Measurements from ENCODE around the gene NIPBL. TPM values are rescaled to one million over a fixed set of nuclear protein-coding genes. Genes with fewer than 3 reads are reported as not detected.

NIPBL gene
- total RNA-seq, 2 donors from 2014 or later = 43.2 to 53.6 TPM

GRCh38 chr5:36855141-36855495 is 21.5 kb upstream of the NIPBL start:
- Histone ChIP-seq H3K9me3 (no peaks in the 10 kb centered on the region), H3K27ac (no peak overlapping the region), H3K4me3 (no peak overlapping the region), H3K4me1 (replicated peaks) (no peaks in the 10 kb centered on the region), H3K27me3 (replicated peaks; ENCODE audit: insufficient read depth) (no peaks in the 10 kb centered on the region), H3K36me3 (no peaks in the 10 kb centered on the region)
- intact Hi-C loops (cut with DNase I) = no loop called here
- no peak for DNase-seq (ENCODE audit: low spot score)
- 92% methylated on average over 10 of the region's 10 CpGs for WGBS
- TF ChIP-seq, protein P1, sequence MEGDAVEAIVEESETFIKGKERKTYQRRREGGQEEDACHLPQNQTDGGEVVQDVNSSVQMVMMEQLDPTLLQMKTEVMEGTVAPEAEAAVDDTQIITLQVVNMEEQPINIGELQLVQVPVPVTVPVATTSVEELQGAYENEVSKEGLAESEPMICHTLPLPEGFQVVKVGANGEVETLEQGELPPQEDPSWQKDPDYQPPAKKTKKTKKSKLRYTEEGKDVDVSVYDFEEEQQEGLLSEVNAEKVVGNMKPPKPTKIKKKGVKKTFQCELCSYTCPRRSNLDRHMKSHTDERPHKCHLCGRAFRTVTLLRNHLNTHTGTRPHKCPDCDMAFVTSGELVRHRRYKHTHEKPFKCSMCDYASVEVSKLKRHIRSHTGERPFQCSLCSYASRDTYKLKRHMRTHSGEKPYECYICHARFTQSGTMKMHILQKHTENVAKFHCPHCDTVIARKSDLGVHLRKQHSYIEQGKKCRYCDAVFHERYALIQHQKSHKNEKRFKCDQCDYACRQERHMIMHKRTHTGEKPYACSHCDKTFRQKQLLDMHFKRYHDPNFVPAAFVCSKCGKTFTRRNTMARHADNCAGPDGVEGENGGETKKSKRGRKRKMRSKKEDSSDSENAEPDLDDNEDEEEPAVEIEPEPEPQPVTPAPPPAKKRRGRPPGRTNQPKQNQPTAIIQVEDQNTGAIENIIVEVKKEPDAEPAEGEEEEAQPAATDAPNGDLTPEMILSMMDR (IDR thresholded peaks at IDR 0.05) = no peak
- TF ChIP-seq POLR2AphosphoS5 (IDR thresholded peaks at IDR 0.05) (no peak), POLR2A (IDR thresholded peaks at IDR 0.05) (no peak)

DNA sequence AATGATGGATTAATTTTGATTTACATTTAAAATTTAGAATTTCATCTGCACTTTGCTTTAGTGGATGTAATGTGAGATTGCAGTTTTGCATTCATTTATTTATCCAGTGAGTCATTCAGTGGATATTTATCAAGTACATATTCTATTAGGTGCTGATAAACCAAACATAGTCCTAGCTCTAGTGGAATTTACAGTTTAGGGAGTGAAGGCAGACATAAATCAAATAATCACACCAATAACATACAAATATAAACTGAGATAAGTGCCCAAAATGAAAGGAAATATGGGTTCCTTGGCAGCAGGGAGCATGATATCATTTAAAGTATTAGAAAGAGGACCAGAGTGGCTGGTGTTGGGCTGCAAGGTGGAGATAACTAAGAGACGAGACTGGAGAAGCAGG is 14.7 kb upstream of the NIPBL start:
- intact Hi-C loops (cut with DNase I) = no loop called here
- Histone ChIP-seq H3K4me3 (no peak overlapping the region), H3K27me3 (replicated peaks; ENCODE audit: insufficient read depth) (no peaks in the 10 kb centered on the region), H3K9me3 (no peaks in the 10 kb centered on the region), H3K27ac (no peak overlapping the region), H3K4me1 (replicated peaks) (no peaks in the 10 kb centered on the region), H3K36me3 (no peaks in the 10 kb centered on the region)
- WGBS = 85% methylated on average over 1 of the region's 1 CpG
- TF ChIP-seq POLR2A (IDR thresholded peaks at IDR 0.05) = no peak
- DNase-seq (ENCODE audit: low spot score) = no peak

GRCh38 chr5:36870399-36871040 is 6.0 kb upstream of the NIPBL start:
- intact Hi-C loops (cut with DNase I) = loop anchor here (10.0 kb wide), 1 partner anchor 74 kb away; no protein-coding TSS in a partner anchor
- H3K4me3 ChIP-seq = no peak overlapping the region
- peak; percentile 11 for DNase-seq (ENCODE audit: low spot score)
- H3K27me3 ChIP-seq (replicated peaks; ENCODE audit: insufficient read depth) = no peaks in the 10 kb centered on the region
- H3K36me3 ChIP-seq = no peaks in the 10 kb centered on the region
- no peaks in the 10 kb centered on the region for H3K4me1 ChIP-seq (replicated peaks)
- 57% methylated on average over 2 of the region's 2 CpGs for WGBS
- no peak overlapping the region for H3K27ac ChIP-seq
- no peaks in the 10 kb centered on the region for H3K9me3 ChIP-seq
- TF ChIP-seq POLR2AphosphoS5 (IDR thresholded peaks at IDR 0.05) = peak; percentile 53
- TF ChIP-seq, protein P1 (IDR thresholded peaks at IDR 0.05) = peak; percentile 27 to 83 (median 74)
- no peak for TF ChIP-seq POLR2A (IDR thresholded peaks at IDR 0.05)

DNA sequence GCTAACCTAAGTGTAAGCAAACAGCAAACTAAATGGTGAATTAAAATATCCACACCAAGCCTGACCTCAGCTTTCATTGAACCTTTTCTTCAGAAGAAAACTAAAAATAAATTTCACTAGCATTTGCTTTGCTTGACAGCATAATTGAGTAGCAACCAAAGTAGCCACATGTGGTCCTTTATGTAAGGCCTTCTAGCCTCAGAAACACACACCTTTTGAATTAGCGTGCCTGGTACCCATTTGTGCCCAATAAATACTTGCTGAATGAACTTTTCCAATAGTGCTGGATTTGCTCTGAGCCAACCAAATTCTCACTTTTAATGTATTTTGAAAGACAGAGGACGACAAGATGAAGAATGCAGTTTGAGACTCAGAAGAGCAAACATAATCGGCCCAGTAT is 2.1 kb upstream of the NIPBL start:
- Histone ChIP-seq H3K27me3 (replicated peaks; ENCODE audit: insufficient read depth) (no peaks in the 10 kb centered on the region), H3K9me3 (no peaks in the 10 kb centered on the region), H3K27ac (peak overlapping the region; percentile 91 to 98), H3K4me3 (peak overlapping the region in 1 of 2 donors; percentile 86), H3K4me1 (replicated peaks) (no peaks in the 10 kb centered on the region), H3K36me3 (no peaks in the 10 kb centered on the region)
- no peak for DNase-seq (ENCODE audit: low spot score)
- WGBS = 15% methylated on average over 3 of the region's 3 CpGs
- TF ChIP-seq POLR2AphosphoS5 (IDR thresholded peaks at IDR 0.05) (no peak), POLR2A (IDR thresholded peaks at IDR 0.05) (no peak)
- TF ChIP-seq, protein P1 (IDR thresholded peaks at IDR 0.05) = no peak
- intact Hi-C loops (cut with DNase I) = loop anchor here (10.0 kb wide), 1 partner anchor 70 kb away; no protein-coding TSS in a partner anchor

DNA sequence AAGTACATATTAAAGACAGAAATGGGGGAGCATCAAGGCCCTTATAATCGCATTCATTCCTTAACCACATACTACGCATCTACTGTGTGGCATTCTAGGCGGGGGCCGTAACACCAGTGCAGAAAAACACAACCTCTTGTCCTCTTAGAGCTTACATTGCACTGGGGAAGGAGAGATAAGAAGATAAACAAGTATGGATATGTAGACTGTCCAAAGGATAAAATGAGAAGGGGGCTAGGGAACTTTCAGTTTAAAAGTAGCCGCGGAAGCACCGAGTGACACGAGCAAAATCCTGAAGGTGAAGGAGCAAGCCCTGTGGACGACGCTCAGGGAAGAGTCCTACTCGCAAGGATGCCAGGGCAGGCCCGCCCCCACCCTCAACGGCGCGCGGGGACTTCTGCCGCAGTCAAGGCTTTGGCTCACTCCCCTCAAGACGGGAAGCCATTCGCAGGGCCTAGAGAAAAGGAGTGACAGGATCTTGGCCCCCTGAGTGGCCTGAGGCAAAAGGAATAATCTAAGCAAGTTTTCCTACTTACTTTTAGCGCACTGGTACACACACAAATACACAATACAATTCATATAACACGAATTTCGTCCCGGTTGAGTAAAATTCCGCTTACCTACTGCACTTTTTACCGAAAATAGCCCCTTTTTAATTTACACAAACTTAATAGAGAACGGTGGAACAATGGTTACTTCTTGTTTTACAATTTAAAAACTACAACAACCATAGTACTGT is 1.3 kb upstream of the NIPBL start:
- no peaks in the 10 kb centered on the region for H3K27me3 ChIP-seq (replicated peaks; ENCODE audit: insufficient read depth)
- H3K4me3 ChIP-seq = peak overlapping the region; percentile 86 to 95
- H3K9me3 ChIP-seq = no peaks in the 10 kb centered on the region
- TF ChIP-seq POLR2A (IDR thresholded peaks at IDR 0.05) = no peak
- no peak for TF ChIP-seq POLR2AphosphoS5 (IDR thresholded peaks at IDR 0.05)
- TF ChIP-seq, protein P1 (IDR thresholded peaks at IDR 0.05) = no peak
- peak; percentile 37 for DNase-seq (ENCODE audit: low spot score)
- no peaks in the 10 kb centered on the region for H3K36me3 ChIP-seq
- under 1% methylated on average over 26 of the region's 26 CpGs for WGBS
- H3K27ac ChIP-seq = peak overlapping the region; percentile 91 to 98
- intact Hi-C loops (cut with DNase I) = loop anchor here (5.0 to 10.0 kb wide), 3 partner anchors 70 to 133 kb away; no protein-coding TSS in a partner anchor
- H3K4me1 ChIP-seq (replicated peaks) = no peaks in the 10 kb centered on the region
